ENCODE measurements around the gene RPL31. TPM values are rescaled to one million over a fixed set of nuclear protein-coding genes. Genes with fewer than 3 reads are reported as not detected.

Gene RPL31
- total RNA-seq, 1 experiment from 2014 or later = 1,158 TPM

DNA sequence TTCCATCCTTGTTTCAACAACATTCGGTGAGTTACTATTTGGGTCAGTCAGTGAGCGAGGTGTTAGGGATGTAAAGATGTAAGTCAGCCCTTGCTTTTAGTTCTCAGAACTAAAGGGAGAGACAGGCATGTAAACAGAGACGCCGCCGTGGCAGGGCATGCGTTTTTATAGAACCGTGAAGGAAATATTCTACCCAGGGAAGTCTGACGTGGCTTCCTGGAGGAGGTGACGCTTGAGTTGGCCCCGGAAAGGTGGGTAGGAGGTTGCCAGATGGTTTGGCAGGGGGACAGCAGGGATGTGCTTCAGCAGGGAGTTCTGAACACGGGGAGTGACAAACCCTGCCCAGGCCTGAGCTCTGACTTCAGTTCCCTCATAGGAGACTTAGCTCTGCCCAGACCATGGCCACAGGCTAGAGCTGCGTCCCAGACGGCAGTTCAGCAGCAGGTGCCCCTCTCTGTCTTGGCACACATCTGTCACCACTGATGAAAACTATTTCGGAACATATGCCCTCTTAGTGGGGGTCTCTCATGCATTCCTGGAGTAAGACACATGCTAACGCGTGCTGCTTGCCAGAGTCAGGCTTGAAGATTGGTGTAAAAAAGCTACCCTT lies 23.4 kb upstream of the RPL31 start:
- Mint-ChIP-seq H3K4me3 (ENCODE audit: low read depth, unreplicated experiment) (no peak overlapping the region), H3K27me3 (ENCODE audit: unreplicated experiment) (no peaks in the 10 kb centered on the region), H3K27ac (ENCODE audit: unreplicated experiment) (no peak overlapping the region), H3K4me1 (ENCODE audit: low read depth, unreplicated experiment) (peaks cover 8% of the 10 kb centered on the region), H3K36me3 (ENCODE audit: insufficient read depth, unreplicated experiment) (peaks cover 59% of the 10 kb centered on the region), H3K9me3 (ENCODE audit: low read depth, unreplicated experiment) (no peaks in the 10 kb centered on the region)
- TF ChIP-seq, protein P1, sequence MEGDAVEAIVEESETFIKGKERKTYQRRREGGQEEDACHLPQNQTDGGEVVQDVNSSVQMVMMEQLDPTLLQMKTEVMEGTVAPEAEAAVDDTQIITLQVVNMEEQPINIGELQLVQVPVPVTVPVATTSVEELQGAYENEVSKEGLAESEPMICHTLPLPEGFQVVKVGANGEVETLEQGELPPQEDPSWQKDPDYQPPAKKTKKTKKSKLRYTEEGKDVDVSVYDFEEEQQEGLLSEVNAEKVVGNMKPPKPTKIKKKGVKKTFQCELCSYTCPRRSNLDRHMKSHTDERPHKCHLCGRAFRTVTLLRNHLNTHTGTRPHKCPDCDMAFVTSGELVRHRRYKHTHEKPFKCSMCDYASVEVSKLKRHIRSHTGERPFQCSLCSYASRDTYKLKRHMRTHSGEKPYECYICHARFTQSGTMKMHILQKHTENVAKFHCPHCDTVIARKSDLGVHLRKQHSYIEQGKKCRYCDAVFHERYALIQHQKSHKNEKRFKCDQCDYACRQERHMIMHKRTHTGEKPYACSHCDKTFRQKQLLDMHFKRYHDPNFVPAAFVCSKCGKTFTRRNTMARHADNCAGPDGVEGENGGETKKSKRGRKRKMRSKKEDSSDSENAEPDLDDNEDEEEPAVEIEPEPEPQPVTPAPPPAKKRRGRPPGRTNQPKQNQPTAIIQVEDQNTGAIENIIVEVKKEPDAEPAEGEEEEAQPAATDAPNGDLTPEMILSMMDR (IDR thresholded peaks at IDR 0.05; ENCODE audit: unreplicated experiment) = no peak
- intact Hi-C loops (cut with micrococcal nuclease; ENCODE audit: unreplicated experiment) = no loop called here
- CTCF ChIA-PET = interaction anchor here (0.6 kb wide), 1 partner anchor 147 kb away, joined by 3 read pairs; no protein-coding TSS in a partner anchor
- DNase-seq = no peak
- BruUV-seq (replicated peaks) = no TSS peak

DNA sequence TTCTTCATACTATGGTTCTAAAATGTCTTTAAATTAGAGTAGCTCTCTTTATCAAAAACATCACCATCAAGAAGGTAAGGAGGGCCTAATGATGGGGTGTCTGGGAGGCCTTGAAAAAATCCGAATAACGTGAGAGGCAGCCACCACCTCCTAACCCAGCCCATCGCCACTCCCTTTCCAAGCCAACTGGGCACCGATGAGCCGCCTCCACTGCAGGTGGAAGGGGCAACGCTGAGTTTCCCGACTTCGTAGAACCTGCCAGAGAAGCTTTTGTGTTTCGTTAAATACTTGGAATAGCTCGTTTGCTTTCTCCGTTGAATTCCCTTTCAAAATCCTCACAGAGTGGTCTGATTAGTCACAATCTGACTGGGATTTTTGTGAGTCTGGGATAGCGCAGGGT lies 22.0 kb upstream of the RPL31 start:
- TF ChIP-seq, protein P1 (IDR thresholded peaks at IDR 0.05; ENCODE audit: unreplicated experiment) = no peak
- Mint-ChIP-seq H3K4me3 (ENCODE audit: low read depth, unreplicated experiment) (no peak overlapping the region), H3K36me3 (ENCODE audit: insufficient read depth, unreplicated experiment) (peaks cover 55% of the 10 kb centered on the region), H3K4me1 (ENCODE audit: low read depth, unreplicated experiment) (peaks cover 8% of the 10 kb centered on the region), H3K27me3 (ENCODE audit: unreplicated experiment) (no peaks in the 10 kb centered on the region), H3K9me3 (ENCODE audit: low read depth, unreplicated experiment) (no peaks in the 10 kb centered on the region), H3K27ac (ENCODE audit: unreplicated experiment) (no peak overlapping the region)
- intact Hi-C loops (cut with micrococcal nuclease; ENCODE audit: unreplicated experiment) = loop anchor here (10.0 kb wide), 1 partner anchor 155 kb away; the partner anchor contains the start of gene NPAS2
- CTCF ChIA-PET = no interaction called here
- BruUV-seq (replicated peaks) = no TSS peak
- no peak for DNase-seq

DNA sequence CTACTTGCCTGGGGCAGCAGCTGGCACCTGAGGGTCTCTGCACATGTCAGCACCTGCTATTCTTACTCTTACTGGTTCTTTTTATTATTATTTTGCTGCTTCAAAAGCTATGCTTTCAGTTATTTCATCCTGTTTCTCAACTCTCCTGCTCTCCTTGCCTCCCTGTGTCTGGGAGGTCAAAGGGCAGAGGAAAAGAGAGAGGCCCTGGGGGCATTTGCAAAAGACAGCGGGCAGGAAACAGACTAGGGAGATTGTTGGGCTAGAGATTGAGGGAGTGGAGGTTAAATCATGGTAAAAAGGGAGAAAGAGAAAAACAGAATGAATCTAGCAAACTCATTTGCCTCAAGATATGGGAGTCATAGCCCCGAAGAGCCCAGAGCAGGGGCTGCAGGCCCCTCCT lies 21.1 kb upstream of the RPL31 start:
- intact Hi-C loops (cut with micrococcal nuclease; ENCODE audit: unreplicated experiment) = loop anchor here (10.0 kb wide), 1 partner anchor 156 kb away; the partner anchor contains the start of gene NPAS2
- no peak for DNase-seq
- Mint-ChIP-seq H3K36me3 (ENCODE audit: insufficient read depth, unreplicated experiment) (peaks cover 59% of the 10 kb centered on the region), H3K27ac (ENCODE audit: unreplicated experiment) (no peak overlapping the region), H3K9me3 (ENCODE audit: low read depth, unreplicated experiment) (no peaks in the 10 kb centered on the region), H3K4me3 (ENCODE audit: low read depth, unreplicated experiment) (no peak overlapping the region), H3K27me3 (ENCODE audit: unreplicated experiment) (no peaks in the 10 kb centered on the region), H3K4me1 (ENCODE audit: low read depth, unreplicated experiment) (peaks cover 8% of the 10 kb centered on the region)
- TF ChIP-seq, protein P1 (IDR thresholded peaks at IDR 0.05; ENCODE audit: unreplicated experiment) = no peak
- CTCF ChIA-PET = no interaction called here
- no TSS peak for BruUV-seq (replicated peaks)

DNA sequence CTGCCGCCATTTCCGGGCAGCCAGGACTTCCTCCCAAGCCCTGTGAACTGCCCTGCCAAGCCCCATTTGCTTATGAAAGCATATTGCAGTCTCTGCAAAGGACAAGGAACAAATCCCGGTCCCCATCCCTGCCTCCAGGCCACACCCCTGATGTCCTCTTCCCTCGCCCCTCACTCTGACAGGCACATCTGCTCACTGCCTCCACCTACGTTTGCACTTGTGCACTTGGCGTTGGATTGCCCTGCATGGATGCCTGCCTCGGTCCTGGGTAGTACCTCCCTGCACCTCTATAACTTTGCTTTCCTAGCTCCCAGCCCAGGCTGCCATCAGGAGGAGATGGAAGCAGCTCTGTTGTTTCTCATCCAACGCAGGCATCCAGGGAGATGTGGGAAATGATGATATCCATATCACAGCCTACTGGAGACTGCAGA lies 19.6 kb upstream of the RPL31 start:
- H3K27me3 Mint-ChIP-seq (ENCODE audit: unreplicated experiment) = no peaks in the 10 kb centered on the region
- no peak overlapping the region for H3K27ac Mint-ChIP-seq (ENCODE audit: unreplicated experiment)
- peaks cover 8% of the 10 kb centered on the region for H3K4me1 Mint-ChIP-seq (ENCODE audit: low read depth, unreplicated experiment)
- intact Hi-C loops (cut with micrococcal nuclease; ENCODE audit: unreplicated experiment) = loop anchor here (10.0 kb wide), 1 partner anchor 158 kb away; the partner anchor contains the start of gene NPAS2
- peaks cover 52% of the 10 kb centered on the region for H3K36me3 Mint-ChIP-seq (ENCODE audit: insufficient read depth, unreplicated experiment)
- no peaks in the 10 kb centered on the region for H3K9me3 Mint-ChIP-seq (ENCODE audit: low read depth, unreplicated experiment)
- no peak overlapping the region for H3K4me3 Mint-ChIP-seq (ENCODE audit: low read depth, unreplicated experiment)
- CTCF ChIA-PET = interaction anchor here (1.5 kb wide), 1 partner anchor 388 kb away, joined by 5 read pairs; no protein-coding TSS in a partner anchor
- no peak for DNase-seq
- BruUV-seq (replicated peaks) = no TSS peak
- TF ChIP-seq, protein P1 (IDR thresholded peaks at IDR 0.05; ENCODE audit: unreplicated experiment) = no peak

Measured in Calu3 (cell line).